Esophagus muscularis mucosa (tissue), 3 donors: ENCODE measurements around the gene C17orf67.

Experiments
- POLR2AphosphoS5 ChIP-seq, 2 donors: sonication (generic); formaldehyde crosslinking; IDR thresholded peaks; one replicate each; pipeline ENCODE4 v1.6.1; 2017; ENCODE audit warnings: antibody characterized with exemption in 2 of 2
- TF ChIP-seq, protein P1 (sequence below), 3 experiments: fragments of 200-600 bp in 2 of 3; fragments of 450-650 bp in 1 of 3; sonication (generic) in 2 of 3; IDR thresholded peaks; one replicate each; pipeline ENCODE4 v1.5.1; 2017 to 2019; ENCODE audit warnings: antibody characterized with exemption in 3 of 3, mild to moderate bottlenecking in 2 of 3, moderate library complexity in 1 of 3

GRCh38 chr17:56782338-56782737 is 51.4 kb downstream of the C17orf67 start:
- TF ChIP-seq, protein P1, sequence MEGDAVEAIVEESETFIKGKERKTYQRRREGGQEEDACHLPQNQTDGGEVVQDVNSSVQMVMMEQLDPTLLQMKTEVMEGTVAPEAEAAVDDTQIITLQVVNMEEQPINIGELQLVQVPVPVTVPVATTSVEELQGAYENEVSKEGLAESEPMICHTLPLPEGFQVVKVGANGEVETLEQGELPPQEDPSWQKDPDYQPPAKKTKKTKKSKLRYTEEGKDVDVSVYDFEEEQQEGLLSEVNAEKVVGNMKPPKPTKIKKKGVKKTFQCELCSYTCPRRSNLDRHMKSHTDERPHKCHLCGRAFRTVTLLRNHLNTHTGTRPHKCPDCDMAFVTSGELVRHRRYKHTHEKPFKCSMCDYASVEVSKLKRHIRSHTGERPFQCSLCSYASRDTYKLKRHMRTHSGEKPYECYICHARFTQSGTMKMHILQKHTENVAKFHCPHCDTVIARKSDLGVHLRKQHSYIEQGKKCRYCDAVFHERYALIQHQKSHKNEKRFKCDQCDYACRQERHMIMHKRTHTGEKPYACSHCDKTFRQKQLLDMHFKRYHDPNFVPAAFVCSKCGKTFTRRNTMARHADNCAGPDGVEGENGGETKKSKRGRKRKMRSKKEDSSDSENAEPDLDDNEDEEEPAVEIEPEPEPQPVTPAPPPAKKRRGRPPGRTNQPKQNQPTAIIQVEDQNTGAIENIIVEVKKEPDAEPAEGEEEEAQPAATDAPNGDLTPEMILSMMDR (IDR thresholded peaks at IDR 0.05): no peak
- TF ChIP-seq POLR2AphosphoS5 (IDR thresholded peaks at IDR 0.05): no peak
